ENCODE measurements around the gene RFC2.
"Not testable (repeated sequence)": the region's sequence is repeated elsewhere in the genome, so short reads cannot be mapped to it uniquely, and the experiment has no call there.

Gene RFC2

GRCh38 chr7:74246497-74246896, 7.7 kb downstream of the RFC2 start:
- no peak for DNase-seq

- no peak for DNase-seq
These were observed 12.1 kb downstream of the RFC2 start for GRCh38 chr7:74242122-74242443.

GRCh38 chr7:74240482-74240881, 13.7 kb downstream of the RFC2 start:
- no peak for DNase-seq

- no peak for DNase-seq
These were observed 17.9 kb downstream of the RFC2 start for GRCh38 chr7:74236284-74236683.

GRCh38 chr7:74235518-74236268, 18.5 kb downstream of the RFC2 start:
- DNase-seq = no peak

- DNase-seq = no peak
These were observed 20.4 kb downstream of the RFC2 start for GRCh38 chr7:74233655-74234285.

GRCh38 chr7:74231232-74231590, 23.0 kb downstream of the RFC2 start:
- no peak for DNase-seq

- DNase-seq = no peak
These were observed 23.6 kb downstream of the RFC2 start for GRCh38 chr7:74230446-74231231.

GRCh38 chr7:74228951-74229900, 25.0 kb downstream of the RFC2 start:
- DNase-seq = no peak

- no peak for DNase-seq
These were observed 27.6 kb downstream of the RFC2 start for GRCh38 chr7:74226633-74227032.

GRCh38 chr7:74225400-74225799, 28.8 kb downstream of the RFC2 start:
- DNase-seq = no peak

GRCh38 chr7:74224907-74225306, 29.3 kb downstream of the RFC2 start:
- DNase-seq = not testable (repeated sequence)

- DNase-seq = no peak
These were observed 29.7 kb downstream of the RFC2 start for GRCh38 chr7:74224511-74224832.

GRCh38 chr7:74223711-74224510, 30.3 kb downstream of the RFC2 start:
- DNase-seq = no peak

- no peak for DNase-seq
These were observed 31.1 kb downstream of the RFC2 start for GRCh38 chr7:74222851-74223710.

GRCh38 chr7:74221713-74222112, 32.5 kb downstream of the RFC2 start:
- no peak for DNase-seq

GRCh38 chr7:74220229-74220628, 34.0 kb downstream of the RFC2 start:
- DNase-seq = no peak

GRCh38 chr7:74219416-74219815, 34.8 kb downstream of the RFC2 start:
- no peak for DNase-seq

- no peak for DNase-seq
These were observed 35.9 kb downstream of the RFC2 start for GRCh38 chr7:74218343-74218698.

GRCh38 chr7:74217455-74218342, 36.5 kb downstream of the RFC2 start:
- DNase-seq = no peak
